Measurements from ENCODE around the gene SUZ12. TPM values are rescaled to one million over a fixed set of nuclear protein-coding genes. Genes with fewer than 3 reads are reported as not detected.
A peak's percentile ranks its signal among the peaks of the same experiment; 100 is the strongest.

The SUZ12 gene
- total RNA-seq, 1 experiment from 2014 or later = 38.5 TPM

- no CpG with 5 or more reads among the region's 51 CpGs for WGBS (ENCODE audit: extremely low coverage, insufficient read length, low lambda C conversion rate)
- Histone ChIP-seq H4K8ac (replicated peaks; ENCODE audit: insufficient read length, low read depth, low read length) (no peak within 1 kb of the TSS), H3K4ac (ENCODE audit: low read depth, low read length) (no peak within 1 kb of the TSS), H4K91ac (ENCODE audit: insufficient read length, low read depth, low read length) (no peak within 1 kb of the TSS), H2BK20ac (ENCODE audit: low read depth, low read length, poor library complexity, severe bottlenecking) (no peak within 1 kb of the TSS), H3T11ph (ENCODE audit: low read length) (no peak within 1 kb of the TSS), H3K23me2 (ENCODE audit: insufficient read length, low read depth, low read length, poor library complexity, severe bottlenecking) (peaks cover 10% of the 10 kb centered on the region), H3K27ac (ENCODE audit: insufficient read length, low read depth, low read length) (no peak within 1 kb of the TSS), H3K9me3 (ENCODE audit: control insufficient read depth, low read depth, low read length) (no peaks in the 10 kb centered on the region), H3K18ac (ENCODE audit: insufficient read length, low read depth, low read length) (peak within 1 kb of the TSS; percentile 1), H2AK5ac (ENCODE audit: insufficient read length, low read length) (no peak within 1 kb of the TSS), H3K27me3 (ENCODE audit: insufficient read depth, low read length) (no peaks in the 10 kb centered on the region), H3K23ac (ENCODE audit: insufficient read length, low read depth, low read length) (no peak within 1 kb of the TSS), H2BK15ac (ENCODE audit: low read depth, low read length) (no peak within 1 kb of the TSS), H3K79me2 (ENCODE audit: insufficient read depth, low read length) (peaks cover 4% of the 10 kb centered on the region; the same call in 1 of the 2 replicates), H4K20me1 (ENCODE audit: control insufficient read depth, insufficient read depth, insufficient read length) (no peaks in the 10 kb centered on the region), H2BK12ac (ENCODE audit: insufficient read length, low read depth, low read length) (no peak within 1 kb of the TSS), H3K4me1 (ENCODE audit: insufficient read depth, low read length) (no peaks in the 10 kb centered on the region; the same call in 1 of the 2 replicates), H2BK5ac (ENCODE audit: insufficient read length, low read length) (no peak within 1 kb of the TSS), H3K79me1 (ENCODE audit: insufficient read depth, low read depth, low read length, poor library complexity, severe bottlenecking) (no peaks in the 10 kb centered on the region), H2AFZ (ENCODE audit: low read length) (peak within 1 kb of the TSS; percentile 45), H3K56ac (ENCODE audit: insufficient read length, low read depth, low read length) (no peak within 1 kb of the TSS), H3K14ac (ENCODE audit: insufficient read depth, low read length) (peak within 1 kb of the TSS; percentile 42), H2BK120ac (ENCODE audit: low read depth, low read length, poor library complexity, severe bottlenecking) (no peak within 1 kb of the TSS), H4K5ac (ENCODE audit: insufficient read length, low read depth, low read length) (no peak within 1 kb of the TSS), H3K9ac (ENCODE audit: extremely low read depth, insufficient read length, low read length) (peak within 1 kb of the TSS; percentile 68), H3K4me2 (ENCODE audit: insufficient read depth, insufficient read length, low read length) (peak within 1 kb of the TSS; percentile 65)
- peaks cover 17 to 20% of the 10 kb centered on the region in 2 experiments for H3K4me1 Mint-ChIP-seq
- H3K36me3 Mint-ChIP-seq (ENCODE audit: insufficient read depth in 1 of 3, low read depth in 3 of 3) = peaks cover 3 to 15% (median 6%) of the 10 kb centered on the region in 3 experiments; a peak in 5 of 7 replicates
- peaks cover 16% of the 10 kb centered on the region for H3K27me3 Mint-ChIP-seq (ENCODE audit: low read depth)
- no peaks in the 10 kb centered on the region for H3K9me3 Mint-ChIP-seq
- H3K4me3 Mint-ChIP-seq = peak within 1 kb of the TSS; percentile 74 to 92
- TF ChIP-seq CTCF (conservative IDR thresholded peaks at IDR 0.05) = peak; percentile 99
- H3K27ac Mint-ChIP-seq = peak within 1 kb of the TSS in 2 of 3 experiments; percentile 36 to 96; a peak in 5 of 7 replicates
- DNase-seq = peak; percentile 94
These were observed 70.2 kb downstream of the SUZ12 start, which contains the start of gene LRRC37B for GRCh38 chr17:32006957-32007462. Gene LRRC37B, plus strand, starts transcription at chr17:32007383. Its CDS starts 14,010 bp downstream, at chr17:32021393.
